WTC11 (cell line): ENCODE data around the gene NEURL1. TPM values are rescaled to one million over a fixed set of nuclear protein-coding genes. Genes with fewer than 3 reads are reported as not detected.

Experiments used
- ATAC-seq: fragments of 200-7000 bp; cut with Tn5 transposase; 2 replicates; pipeline ENCODE4 v1.10.0; 2021; ENCODE audit warnings: mild to moderate bottlenecking, moderate library complexity
- CTCF ChIA-PET: fragments of 300-600 bp; sonication (Branson Sonifier 250); formaldehyde crosslinking; loops from one replicate; lab custom pipeline; 2021; ENCODE audit warnings: antibody characterized with exemption; lab: Charles Lee
- POLR2A ChIA-PET: fragments of 350-600 bp; sonication (Branson Sonifier 250); formaldehyde crosslinking; loops from one replicate; lab custom pipeline; 2021; ENCODE audit warnings: antibody characterized with exemption; lab: Charles Lee
- DNase-seq: peaks from one replicate; pipeline ENCODE4 v3.0.0; 2021; ENCODE audit warnings: low spot score
- H3K27ac Mint-ChIP-seq: 2 replicates; pipeline ENCODE4 v1.8.0; 2021; ENCODE audit warnings: mixed read lengths
- H3K27me3 Mint-ChIP-seq: 2 replicates; pipeline ENCODE4 v1.8.0; 2021; ENCODE audit warnings: low read depth, mild to moderate bottlenecking, moderate library complexity, mixed read lengths
- H3K36me3 Mint-ChIP-seq: 2 replicates; pipeline ENCODE4 v1.8.0; 2021; ENCODE audit warnings: mixed read lengths
- H3K4me1 Mint-ChIP-seq: 2 replicates; pipeline ENCODE4 v1.8.0; 2022; ENCODE audit warnings: mixed read lengths
- H3K4me3 Mint-ChIP-seq: 2 replicates; pipeline ENCODE4 v1.8.0; 2021; ENCODE audit warnings: mild to moderate bottlenecking, moderate library complexity, mixed read lengths
- H3K9me3 Mint-ChIP-seq: 2 replicates; pipeline ENCODE4 v1.8.0; 2021; ENCODE audit warnings: mixed read lengths
- ATF2 ChIP-seq: sonication (generic); formaldehyde crosslinking; IDR thresholded peaks from 2 replicates; pipeline ENCODE4 v1.8.1; 2022; ENCODE audit warnings: low read depth, missing genetic modification reagents, borderline replicate concordance
- E2F4 ChIP-seq: sonication (generic); formaldehyde crosslinking; IDR thresholded peaks from 2 replicates; pipeline ENCODE4 v1.8.1; 2022; ENCODE audit warnings: low read depth, mild to moderate bottlenecking, moderate library complexity, missing genetic modification reagents, borderline replicate concordance
- ESRRA ChIP-seq: sonication (generic); formaldehyde crosslinking; IDR thresholded peaks from 2 replicates; pipeline ENCODE4 v1.8.1; 2022; ENCODE audit warnings: mild to moderate bottlenecking, missing genetic modification reagents, borderline replicate concordance
- MXD4 ChIP-seq: fragments of 250-450 bp; sonication (Bioruptor Pico); IDR thresholded peaks from 2 replicates; pipeline ENCODE4 v1.8.0; 2021; ENCODE audit warnings: mild to moderate bottlenecking, moderate library complexity, borderline replicate concordance
- OVOL2 ChIP-seq: fragments of 250-450 bp; sonication (Bioruptor Pico); IDR thresholded peaks from 2 replicates; pipeline ENCODE4 v1.9.0; 2021; ENCODE audit warnings: mild to moderate bottlenecking, borderline replicate concordance
- PREB ChIP-seq: sonication (generic); formaldehyde crosslinking; IDR thresholded peaks from 2 replicates; pipeline ENCODE4 v1.8.1; 2022; ENCODE audit warnings: mild to moderate bottlenecking, missing genetic modification reagents, moderate library complexity, borderline replicate concordance
- RELA ChIP-seq: sonication (generic); formaldehyde crosslinking; IDR thresholded peaks from 2 replicates; pipeline ENCODE4 v1.8.1; 2022; ENCODE audit warnings: missing genetic modification reagents, mild to moderate bottlenecking, borderline replicate concordance
- SOX15 ChIP-seq: fragments of 250-450 bp; sonication (Bioruptor Pico); IDR thresholded peaks from 2 replicates; pipeline ENCODE4 v1.9.0; 2021; ENCODE audit warnings: mild to moderate bottlenecking
- TCF7 ChIP-seq: sonication (generic); formaldehyde crosslinking; IDR thresholded peaks from 2 replicates; pipeline ENCODE4 v1.8.0; 2022; ENCODE audit warnings: mild to moderate bottlenecking, low read depth, missing genetic modification reagents, moderate library complexity
- TEAD1 ChIP-seq: sonication (generic); formaldehyde crosslinking; IDR thresholded peaks from 2 replicates; pipeline ENCODE4 v1.8.0; 2022; ENCODE audit warnings: mild to moderate bottlenecking, missing genetic modification reagents
- ZMAT4 ChIP-seq: fragments of 250-450 bp; sonication (Bioruptor Pico); IDR thresholded peaks from 2 replicates; pipeline ENCODE4 v1.9.0; 2021; ENCODE audit warnings: mild to moderate bottlenecking
- ZNF263 ChIP-seq: sonication (generic); formaldehyde crosslinking; IDR thresholded peaks from 2 replicates; pipeline ENCODE4 v1.8.1; 2022; ENCODE audit warnings: low read depth, mild to moderate bottlenecking, moderate library complexity, missing genetic modification reagents
- ZNF416 ChIP-seq: fragments of 250-450 bp; sonication (Bioruptor Pico); IDR thresholded peaks from 2 replicates; pipeline ENCODE4 v1.9.0; 2021; ENCODE audit warnings: mild to moderate bottlenecking, inconsistent platforms
- total RNA-seq: library from RNA; stranded (reverse); gene quantifications from 3 replicates; pipeline ENCODE4 v1.2.3, GENCODE V29; 2021
- TF ChIP-seq, protein P1 (sequence below): sonication (generic); formaldehyde crosslinking; IDR thresholded peaks from 2 replicates; pipeline ENCODE4 v1.8.1; 2022; ENCODE audit warnings: missing genetic modification reagents, borderline replicate concordance
- TF ChIP-seq, protein P2 (sequence below): sonication (generic); formaldehyde crosslinking; IDR thresholded peaks from 2 replicates; pipeline ENCODE4 v1.8.1; 2023; ENCODE audit warnings: mild to moderate bottlenecking, moderate library complexity, missing genetic modification reagents
- TF ChIP-seq, protein P3 (sequence below): sonication (generic); formaldehyde crosslinking; IDR thresholded peaks from 2 replicates; pipeline ENCODE4 v1.8.0; 2022; ENCODE audit warnings: missing genetic modification reagents
- TF ChIP-seq, protein P4 (sequence below): sonication (generic); formaldehyde crosslinking; IDR thresholded peaks from 2 replicates; pipeline ENCODE4 v1.8.1; 2023; ENCODE audit warnings: mild to moderate bottlenecking, missing genetic modification reagents
- TF ChIP-seq, protein P5 (sequence below): sonication (generic); formaldehyde crosslinking; conservative IDR thresholded peaks from 2 replicates; pipeline ENCODE4 v1.8.1; 2022; ENCODE audit warnings: mild to moderate bottlenecking, missing genetic modification reagents

NEURL1 gene
- total RNA-seq, 1 experiment from 2014 or later = 1.2 TPM

GRCh38 chr10:103451091-103451813 is 42.3 kb upstream of the NEURL1 start:
- ATAC-seq (no peak), DNase-seq (no peak)
- Mint-ChIP-seq H3K4me1 (peaks cover 7% of the 10 kb centered on the region; the same call in 1 of the 2 replicates), H3K9me3 (no peaks in the 10 kb centered on the region), H3K4me3 (peak overlapping the region; percentile 68), H3K36me3 (peaks cover 9% of the 10 kb centered on the region; the same call in 1 of the 2 replicates), H3K27me3 (no peaks in the 10 kb centered on the region), H3K27ac (no peak overlapping the region)
- ChIA-PET POLR2A (no interaction called here), CTCF (interaction anchor here (1.1 to 5.7 kb wide), 5 partner anchors 25 to 41 kb away, joined by 3 to 49 read pairs (median 6); no protein-coding TSS in a partner anchor)
- TF ChIP-seq, protein P1, sequence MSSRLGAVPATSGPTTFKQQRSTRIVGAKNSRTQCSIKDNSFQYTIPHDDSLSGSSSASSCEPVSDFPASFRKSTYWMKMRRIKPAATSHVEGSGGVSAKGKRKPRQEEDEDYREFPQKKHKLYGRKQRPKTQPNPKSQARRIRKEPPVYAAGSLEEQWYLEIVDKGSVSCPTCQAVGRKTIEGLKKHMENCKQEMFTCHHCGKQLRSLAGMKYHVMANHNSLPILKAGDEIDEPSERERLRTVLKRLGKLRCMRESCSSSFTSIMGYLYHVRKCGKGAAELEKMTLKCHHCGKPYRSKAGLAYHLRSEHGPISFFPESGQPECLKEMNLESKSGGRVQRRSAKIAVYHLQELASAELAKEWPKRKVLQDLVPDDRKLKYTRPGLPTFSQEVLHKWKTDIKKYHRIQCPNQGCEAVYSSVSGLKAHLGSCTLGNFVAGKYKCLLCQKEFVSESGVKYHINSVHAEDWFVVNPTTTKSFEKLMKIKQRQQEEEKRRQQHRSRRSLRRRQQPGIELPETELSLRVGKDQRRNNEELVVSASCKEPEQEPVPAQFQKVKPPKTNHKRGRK (CRISPR knock-in tag) = no peak
- TF ChIP-seq ZNF263 (CRISPR knock-in tag) = peak; percentile 94

- POLR2A ChIA-PET = interaction anchor here (1.7 kb wide), 1 partner anchor 24 kb away, joined by 4 read pairs; no protein-coding TSS in a partner anchor
- peak; percentile 71 for ATAC-seq
- no peaks in the 10 kb centered on the region for H3K27me3 Mint-ChIP-seq
- TF ChIP-seq PREB (CRISPR knock-in tag) (no peak), SOX15 (no peak), ATF2 (CRISPR knock-in tag) (no peak), ZMAT4 (CRISPR knock-in tag) (no peak), TEAD1 (CRISPR knock-in tag) (no peak), ESRRA (CRISPR knock-in tag) (no peak), E2F4 (CRISPR knock-in tag) (no peak), RELA (CRISPR knock-in tag) (no peak), TCF7 (no peak), ZNF416 (CRISPR knock-in tag) (no peak), MXD4 (no peak), OVOL2 (CRISPR knock-in tag) (no peak)
- TF ChIP-seq, protein P2, sequence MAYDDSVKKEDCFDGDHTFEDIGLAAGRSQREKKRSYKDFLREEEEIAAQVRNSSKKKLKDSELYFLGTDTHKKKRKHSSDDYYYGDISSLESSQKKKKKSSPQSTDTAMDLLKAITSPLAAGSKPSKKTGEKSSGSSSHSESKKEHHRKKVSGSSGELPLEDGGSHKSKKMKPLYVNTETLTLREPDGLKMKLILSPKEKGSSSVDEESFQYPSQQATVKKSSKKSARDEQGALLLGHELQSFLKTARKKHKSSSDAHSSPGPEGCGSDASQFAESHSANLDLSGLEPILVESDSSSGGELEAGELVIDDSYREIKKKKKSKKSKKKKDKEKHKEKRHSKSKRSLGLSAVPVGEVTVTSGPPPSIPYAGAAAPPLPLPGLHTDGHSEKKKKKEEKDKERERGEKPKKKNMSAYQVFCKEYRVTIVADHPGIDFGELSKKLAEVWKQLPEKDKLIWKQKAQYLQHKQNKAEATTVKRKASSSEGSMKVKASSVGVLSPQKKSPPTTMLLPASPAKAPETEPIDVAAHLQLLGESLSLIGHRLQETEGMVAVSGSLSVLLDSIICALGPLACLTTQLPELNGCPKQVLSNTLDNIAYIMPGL (CRISPR knock-in tag) = peak; percentile 35; the same call in 1 of the 2 replicates
- TF ChIP-seq, protein P3, sequence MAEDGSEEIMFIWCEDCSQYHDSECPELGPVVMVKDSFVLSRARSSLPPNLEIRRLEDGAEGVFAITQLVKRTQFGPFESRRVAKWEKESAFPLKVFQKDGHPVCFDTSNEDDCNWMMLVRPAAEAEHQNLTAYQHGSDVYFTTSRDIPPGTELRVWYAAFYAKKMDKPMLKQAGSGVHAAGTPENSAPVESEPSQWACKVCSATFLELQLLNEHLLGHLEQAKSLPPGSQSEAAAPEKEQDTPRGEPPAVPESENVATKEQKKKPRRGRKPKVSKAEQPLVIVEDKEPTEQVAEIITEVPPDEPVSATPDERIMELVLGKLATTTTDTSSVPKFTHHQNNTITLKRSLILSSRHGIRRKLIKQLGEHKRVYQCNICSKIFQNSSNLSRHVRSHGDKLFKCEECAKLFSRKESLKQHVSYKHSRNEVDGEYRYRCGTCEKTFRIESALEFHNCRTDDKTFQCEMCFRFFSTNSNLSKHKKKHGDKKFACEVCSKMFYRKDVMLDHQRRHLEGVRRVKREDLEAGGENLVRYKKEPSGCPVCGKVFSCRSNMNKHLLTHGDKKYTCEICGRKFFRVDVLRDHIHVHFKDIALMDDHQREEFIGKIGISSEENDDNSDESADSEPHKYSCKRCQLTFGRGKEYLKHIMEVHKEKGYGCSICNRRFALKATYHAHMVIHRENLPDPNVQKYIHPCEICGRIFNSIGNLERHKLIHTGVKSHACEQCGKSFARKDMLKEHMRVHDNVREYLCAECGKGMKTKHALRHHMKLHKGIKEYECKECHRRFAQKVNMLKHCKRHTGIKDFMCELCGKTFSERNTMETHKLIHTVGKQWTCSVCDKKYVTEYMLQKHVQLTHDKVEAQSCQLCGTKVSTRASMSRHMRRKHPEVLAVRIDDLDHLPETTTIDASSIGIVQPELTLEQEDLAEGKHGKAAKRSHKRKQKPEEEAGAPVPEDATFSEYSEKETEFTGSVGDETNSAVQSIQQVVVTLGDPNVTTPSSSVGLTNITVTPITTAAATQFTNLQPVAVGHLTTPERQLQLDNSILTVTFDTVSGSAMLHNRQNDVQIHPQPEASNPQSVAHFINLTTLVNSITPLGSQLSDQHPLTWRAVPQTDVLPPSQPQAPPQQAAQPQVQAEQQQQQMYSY (CRISPR knock-in tag) = peak; percentile 19
- TF ChIP-seq, protein P4, sequence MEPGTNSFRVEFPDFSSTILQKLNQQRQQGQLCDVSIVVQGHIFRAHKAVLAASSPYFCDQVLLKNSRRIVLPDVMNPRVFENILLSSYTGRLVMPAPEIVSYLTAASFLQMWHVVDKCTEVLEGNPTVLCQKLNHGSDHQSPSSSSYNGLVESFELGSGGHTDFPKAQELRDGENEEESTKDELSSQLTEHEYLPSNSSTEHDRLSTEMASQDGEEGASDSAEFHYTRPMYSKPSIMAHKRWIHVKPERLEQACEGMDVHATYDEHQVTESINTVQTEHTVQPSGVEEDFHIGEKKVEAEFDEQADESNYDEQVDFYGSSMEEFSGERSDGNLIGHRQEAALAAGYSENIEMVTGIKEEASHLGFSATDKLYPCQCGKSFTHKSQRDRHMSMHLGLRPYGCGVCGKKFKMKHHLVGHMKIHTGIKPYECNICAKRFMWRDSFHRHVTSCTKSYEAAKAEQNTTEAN (CRISPR knock-in tag) = no peak
- TF ChIP-seq, protein P5, sequence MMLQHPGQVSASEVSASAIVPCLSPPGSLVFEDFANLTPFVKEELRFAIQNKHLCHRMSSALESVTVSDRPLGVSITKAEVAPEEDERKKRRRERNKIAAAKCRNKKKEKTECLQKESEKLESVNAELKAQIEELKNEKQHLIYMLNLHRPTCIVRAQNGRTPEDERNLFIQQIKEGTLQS = no peak
- TF ChIP-seq, all 79 proteins: peak for 2
- CTCF ChIA-PET = interaction anchor here (0.9 to 5.7 kb wide), 8 partner anchors 19 to 141 kb away, joined by 3 to 49 read pairs (median 5); no protein-coding TSS in a partner anchor
- Mint-ChIP-seq H3K4me3 (peak within 1 kb of the TSS; percentile 68), H3K36me3 (peaks cover 7% of the 10 kb centered on the region; the same call in 1 of the 2 replicates), H3K4me1 (peaks cover 7% of the 10 kb centered on the region; the same call in 1 of the 2 replicates), H3K27ac (no peak within 1 kb of the TSS), H3K9me3 (no peaks in the 10 kb centered on the region)
- peak; percentile 60 for DNase-seq
These were observed 41.5 kb upstream of the NEURL1 start, which contains the start of gene CALHM2 for GRCh38 chr10:103451831-103452505. CALHM2 (minus strand) TSS chr10:103452370; CDS start chr10:103449941, 2,429 bp downstream.
